Mucosa of stomach (tissue), 1 donor: Measurements from ENCODE around the gene UNC5B.
A peak's percentile ranks its signal among the peaks of the same experiment; 100 is the strongest.

Experiments used
- H3K27me3 ChIP-seq: one replicate; pipeline ENCODE4 v1.7.0; 2013; ENCODE audit warnings: mild to moderate bottlenecking, low read length; ENCODE audit not compliant: control insufficient read depth, insufficient read depth
- H3K36me3 ChIP-seq: one replicate; pipeline ENCODE4 v1.7.0; 2013; ENCODE audit warnings: low read length; ENCODE audit not compliant: control insufficient read depth, insufficient read depth
- H3K4me1 ChIP-seq: one replicate; pipeline ENCODE4 v1.7.0; 2013; ENCODE audit warnings: mild to moderate bottlenecking, low read length; ENCODE audit not compliant: control insufficient read depth, insufficient read depth
- H3K4me3 ChIP-seq: one replicate; pipeline ENCODE4 v1.7.0; 2013; ENCODE audit warnings: low read length
- H3K9ac ChIP-seq: one replicate; pipeline ENCODE4 v1.7.0; 2013; ENCODE audit warnings: mild to moderate bottlenecking, low read length, moderate library complexity
- H3K9me3 ChIP-seq: one replicate; pipeline ENCODE4 v1.7.0; 2013; ENCODE audit warnings: mild to moderate bottlenecking, low read length, moderate library complexity; ENCODE audit not compliant: control insufficient read depth
- donor health status: Pancreatic carcinoma.

The UNC5B gene

GRCh38 chr10:71254834-71255549 is 42.6 kb downstream of the UNC5B start:
- Histone ChIP-seq H3K36me3 (no peaks in the 10 kb centered on the region), H3K9me3 (no peaks in the 10 kb centered on the region), H3K4me1 (peaks cover 90% of the 10 kb centered on the region), H3K9ac (no peak overlapping the region), H3K4me3 (no peak overlapping the region), H3K27me3 (no peaks in the 10 kb centered on the region)

DNA sequence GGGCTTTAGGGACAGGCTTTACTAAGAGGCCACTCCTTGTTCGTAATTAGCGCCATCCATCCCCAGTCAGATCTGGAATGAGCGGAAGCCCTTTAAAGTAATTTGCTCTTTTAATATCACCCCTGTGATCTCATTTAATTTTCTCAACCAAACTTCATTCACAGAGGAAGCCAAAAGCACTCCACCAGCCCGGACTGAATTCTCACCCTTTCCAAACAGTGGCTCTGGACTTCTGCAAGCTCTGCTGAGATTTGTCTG is 43.1 kb downstream of the UNC5B start:
- Histone ChIP-seq H3K9ac (no peak overlapping the region), H3K27me3 (no peaks in the 10 kb centered on the region), H3K36me3 (no peaks in the 10 kb centered on the region), H3K4me3 (no peak overlapping the region), H3K4me1 (peaks cover 91% of the 10 kb centered on the region), H3K9me3 (no peaks in the 10 kb centered on the region)

DNA sequence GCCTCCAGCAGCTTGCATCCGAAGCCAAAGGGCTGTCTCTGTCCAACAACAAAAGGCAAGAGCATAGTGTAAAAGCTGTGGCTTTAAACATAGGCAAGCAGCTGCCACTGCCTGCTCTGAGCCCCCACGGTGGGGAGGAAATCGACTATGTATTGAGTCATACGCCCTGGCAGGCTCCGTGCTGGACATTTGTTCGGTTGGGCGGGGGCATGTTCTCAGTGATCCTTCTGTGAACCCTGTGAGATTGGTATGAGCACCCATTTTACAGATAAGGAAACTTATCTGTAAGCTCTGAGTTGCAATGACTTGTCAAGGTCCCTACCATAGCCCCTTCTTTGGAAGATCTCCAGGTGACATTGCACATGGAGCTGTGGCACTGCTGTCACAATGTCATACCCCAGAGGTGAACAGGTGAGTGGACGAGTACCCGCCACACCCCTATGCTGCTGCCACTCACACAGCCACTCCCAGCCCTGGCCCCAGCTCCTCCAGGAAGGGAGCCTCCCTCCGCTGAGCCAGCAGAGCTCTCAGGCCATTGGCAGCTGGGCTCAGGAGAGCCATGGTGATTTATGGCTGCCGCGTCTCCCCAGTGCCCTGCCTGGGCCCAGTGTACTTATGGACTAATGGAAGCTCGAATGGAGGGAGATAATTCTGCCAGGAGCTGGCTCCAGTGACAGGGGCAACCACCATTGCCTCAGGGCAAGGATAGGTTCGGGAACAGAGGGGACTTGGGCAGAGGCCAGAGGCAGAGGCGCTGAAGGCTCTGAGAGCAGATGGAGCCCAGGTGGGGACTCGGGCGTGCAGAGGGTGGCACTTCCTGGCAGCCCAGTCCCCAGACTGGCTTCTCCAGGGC is 43.7 kb downstream of the UNC5B start:
- Histone ChIP-seq H3K36me3 (no peaks in the 10 kb centered on the region), H3K9ac (peak overlapping the region; percentile 69), H3K4me1 (peaks cover 95% of the 10 kb centered on the region), H3K9me3 (no peaks in the 10 kb centered on the region), H3K4me3 (no peak overlapping the region), H3K27me3 (no peaks in the 10 kb centered on the region)

GRCh38 chr10:71256661-71257318 is 44.4 kb downstream of the UNC5B start:
- H3K27me3 ChIP-seq, result no peaks in the 10 kb centered on the region
- peak overlapping the region; percentile 69 for H3K9ac ChIP-seq
- peaks cover 88% of the 10 kb centered on the region for H3K4me1 ChIP-seq
- H3K36me3 ChIP-seq, result no peaks in the 10 kb centered on the region
- H3K9me3 ChIP-seq, result no peaks in the 10 kb centered on the region
- no peak overlapping the region for H3K4me3 ChIP-seq

GRCh38 chr10:71257319-71257997 is 45.1 kb downstream of the UNC5B start:
- Histone ChIP-seq H3K4me1 (peaks cover 82% of the 10 kb centered on the region), H3K27me3 (no peaks in the 10 kb centered on the region), H3K36me3 (no peaks in the 10 kb centered on the region), H3K4me3 (no peak overlapping the region), H3K9ac (peak overlapping the region; percentile 69), H3K9me3 (no peaks in the 10 kb centered on the region)

DNA sequence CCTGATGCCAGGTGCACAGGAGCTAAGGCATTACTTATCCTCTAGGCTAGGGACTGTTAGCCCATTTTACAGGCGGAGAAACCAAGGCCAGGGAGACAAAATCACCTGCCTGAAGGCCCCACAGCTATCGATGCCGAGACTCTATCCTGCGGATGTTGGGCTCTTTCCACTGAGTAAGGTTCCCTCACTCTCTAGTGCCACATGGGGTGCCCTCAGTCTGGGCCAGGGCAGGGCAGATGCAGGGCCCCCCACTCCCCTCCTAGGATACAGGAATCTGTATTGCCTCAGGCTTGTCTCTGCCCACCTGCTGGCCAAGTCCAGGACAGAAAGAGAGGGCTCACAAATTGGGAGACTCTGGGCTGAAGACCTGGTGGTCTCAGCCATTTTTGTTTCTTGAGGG is 45.7 kb downstream of the UNC5B start:
- no peaks in the 10 kb centered on the region for H3K9me3 ChIP-seq
- H3K9ac ChIP-seq, result no peak overlapping the region
- no peak overlapping the region for H3K4me3 ChIP-seq
- H3K36me3 ChIP-seq, result no peaks in the 10 kb centered on the region
- no peaks in the 10 kb centered on the region for H3K27me3 ChIP-seq
- peaks cover 76% of the 10 kb centered on the region for H3K4me1 ChIP-seq

DNA sequence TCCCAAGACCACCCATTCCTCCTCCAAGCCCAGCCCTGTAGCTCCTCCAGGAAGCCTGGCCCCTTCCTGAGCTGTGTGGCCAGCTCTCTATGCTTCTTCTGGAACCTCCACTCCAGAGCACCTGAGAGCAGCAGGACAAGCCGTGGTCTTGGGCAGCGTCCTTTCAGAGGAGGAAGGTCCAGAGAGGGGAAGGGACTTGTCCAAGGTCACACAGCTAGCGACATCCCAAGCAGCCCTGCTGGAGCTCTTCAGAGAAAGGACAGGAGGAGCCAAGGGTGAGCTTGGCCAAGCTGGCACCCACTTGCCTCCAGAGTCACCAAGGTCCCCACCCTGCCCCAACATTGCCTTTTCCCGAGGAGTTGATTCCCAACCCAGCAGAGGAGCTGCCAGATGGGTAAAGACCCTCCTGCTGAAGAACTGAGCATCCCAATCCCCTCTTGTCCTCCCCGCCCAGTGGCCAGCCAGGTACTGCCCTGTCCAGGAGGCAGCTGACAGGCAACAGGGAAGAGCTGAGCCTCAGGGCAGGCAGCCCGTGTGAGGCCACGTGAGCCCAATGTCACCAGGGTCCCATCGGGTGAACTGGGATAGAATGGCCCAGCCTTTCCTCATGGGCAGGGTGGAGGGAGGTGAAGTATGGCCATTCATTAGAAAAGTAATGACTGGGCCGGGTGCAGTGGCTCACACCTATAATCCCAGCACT is 46.2 kb downstream of the UNC5B start:
- Histone ChIP-seq H3K9ac (no peak overlapping the region), H3K4me1 (peaks cover 71% of the 10 kb centered on the region), H3K36me3 (no peaks in the 10 kb centered on the region), H3K4me3 (no peak overlapping the region), H3K9me3 (no peaks in the 10 kb centered on the region), H3K27me3 (no peaks in the 10 kb centered on the region)

DNA sequence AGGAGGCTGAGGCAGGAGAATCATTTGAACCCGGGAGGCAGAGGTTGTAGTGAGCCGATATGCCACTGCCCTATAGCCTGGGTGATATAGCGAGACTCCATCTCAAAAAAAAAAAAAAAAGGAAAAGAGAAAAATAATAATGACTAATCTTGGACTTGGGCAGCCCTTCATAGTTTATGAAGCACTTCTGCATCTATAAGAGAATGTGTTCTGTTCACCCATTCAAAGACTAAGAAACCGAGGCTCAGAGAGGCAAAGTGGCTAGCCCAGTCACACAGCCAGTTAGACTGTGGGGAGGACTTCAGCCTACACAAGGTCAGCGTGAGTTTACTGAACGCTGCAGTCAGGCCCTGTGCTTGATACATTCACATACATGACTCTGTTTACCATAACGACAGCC is 46.9 kb downstream of the UNC5B start:
- H3K9me3 ChIP-seq, result no peaks in the 10 kb centered on the region
- H3K27me3 ChIP-seq, result no peaks in the 10 kb centered on the region
- H3K9ac ChIP-seq, result peak overlapping the region; percentile 37
- H3K4me1 ChIP-seq, result peaks cover 64% of the 10 kb centered on the region
- H3K4me3 ChIP-seq, result no peak overlapping the region
- H3K36me3 ChIP-seq, result no peaks in the 10 kb centered on the region

- peak overlapping the region; percentile 37 for H3K9ac ChIP-seq
These were observed 47.6 kb downstream of the UNC5B start for GRCh38 chr10:71259815-71260501.

DNA sequence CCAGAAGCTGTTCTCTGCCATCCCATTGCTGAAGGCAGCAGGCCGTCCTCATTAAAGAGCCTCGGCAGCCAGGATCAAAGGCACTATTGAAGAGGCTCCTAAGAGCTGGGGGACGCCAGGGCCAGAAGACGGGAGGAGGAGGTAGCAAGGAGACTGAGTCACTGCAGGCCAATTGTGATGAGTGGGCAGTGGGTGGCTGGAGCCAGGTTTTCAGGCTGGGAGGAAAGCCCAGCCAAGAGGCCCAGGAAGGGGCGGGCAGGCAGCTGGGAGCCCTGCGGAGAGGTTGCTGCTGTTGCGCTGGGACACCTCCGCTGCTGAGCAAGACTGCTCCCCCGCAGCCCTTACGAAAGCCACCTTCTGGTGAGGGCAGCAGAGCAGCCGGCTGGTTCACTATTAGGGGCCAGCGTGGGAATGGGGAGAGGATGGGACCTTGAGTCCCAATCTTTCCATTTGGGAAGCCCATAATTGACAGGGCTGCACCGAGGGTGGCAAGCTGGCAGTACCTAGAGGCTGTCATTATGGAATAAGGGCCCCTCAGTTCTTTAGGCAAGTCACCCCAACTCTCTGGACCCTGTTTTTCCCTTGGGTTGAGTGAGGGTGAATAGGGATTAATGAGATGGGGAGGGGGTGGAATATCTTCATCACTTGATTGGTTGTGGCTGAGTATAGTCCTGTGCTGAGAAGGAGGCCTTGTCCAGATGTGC is 48.4 kb downstream of the UNC5B start:
- no peaks in the 10 kb centered on the region for H3K36me3 ChIP-seq
- no peaks in the 10 kb centered on the region for H3K27me3 ChIP-seq
- no peaks in the 10 kb centered on the region for H3K9me3 ChIP-seq
- no peak overlapping the region for H3K4me3 ChIP-seq
- peak overlapping the region; percentile 14 for H3K9ac ChIP-seq
- H3K4me1 ChIP-seq, result peaks cover 59% of the 10 kb centered on the region

More at GRCh38 chr10:71259815-71260501, 47.6 kb downstream of the UNC5B start:
- Histone ChIP-seq H3K27me3 (no peaks in the 10 kb centered on the region), H3K4me1 (peaks cover 59% of the 10 kb centered on the region), H3K9me3 (no peaks in the 10 kb centered on the region), H3K4me3 (no peak overlapping the region), H3K36me3 (no peaks in the 10 kb centered on the region)

- Histone ChIP-seq H3K4me1 (peaks cover 59% of the 10 kb centered on the region), H3K4me3 (no peak overlapping the region), H3K27me3 (no peaks in the 10 kb centered on the region), H3K9ac (no peak overlapping the region), H3K36me3 (no peaks in the 10 kb centered on the region), H3K9me3 (no peaks in the 10 kb centered on the region)
These were observed 49.7 kb downstream of the UNC5B start for GRCh38 chr10:71262027-71262426.
